ENCODE measurements around the gene SH3D21.
A peak's percentile ranks its signal among the peaks of the same experiment; 100 is the strongest.

Gene SH3D21

DNA sequence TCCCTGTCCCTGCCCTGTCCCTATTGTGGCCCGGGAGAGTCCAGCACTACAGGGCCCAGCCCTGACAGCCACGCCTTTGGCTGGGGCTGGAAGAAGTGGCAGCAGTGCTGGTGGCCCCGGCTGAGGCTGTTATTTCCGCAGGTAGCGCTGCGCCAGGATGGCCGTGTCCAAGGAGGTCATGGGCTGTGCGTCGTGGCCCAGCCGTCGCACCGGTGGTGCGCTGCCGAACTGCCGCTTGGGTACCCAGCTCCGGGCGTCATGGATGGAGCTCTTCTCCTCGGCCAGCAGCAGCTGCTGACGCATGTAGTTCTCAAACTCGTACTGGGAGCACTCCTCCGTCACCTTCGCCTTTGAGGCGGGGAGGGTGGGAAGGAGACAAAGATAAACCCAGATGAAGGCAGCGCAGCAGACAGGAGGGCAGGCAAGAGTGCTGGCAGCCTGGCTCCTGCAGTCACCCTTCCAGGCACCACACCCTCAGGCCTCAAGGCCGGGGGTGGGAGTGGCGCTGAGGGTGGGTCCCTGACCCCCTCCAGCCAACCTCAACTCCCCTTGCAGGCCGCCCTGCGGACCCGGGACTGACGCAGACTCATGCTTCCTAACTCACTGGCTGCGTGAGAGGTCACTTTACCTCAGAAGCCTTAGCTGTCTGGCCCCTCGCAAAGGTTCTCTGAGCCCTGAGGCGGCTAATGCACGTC is 35.6 kb downstream of the SH3D21 start:
- H3K36me3 ChIP-seq (ENCODE audit: low read depth): peaks cover 22% of the 10 kb centered on the region
- no peaks in the 10 kb centered on the region for H3K27me3 ChIP-seq (ENCODE audit: insufficient read depth, poor library complexity, severe bottlenecking)
- no peak overlapping the region for H3K27ac ChIP-seq (ENCODE audit: poor library complexity, severe bottlenecking)
- DNase-seq (ENCODE audit: low spot score) (no peak), ATAC-seq (ENCODE audit: low read depth) (no peak)
- H3K4me1 ChIP-seq (ENCODE audit: insufficient read depth, poor library complexity, severe bottlenecking): peaks cover 4% of the 10 kb centered on the region
- TF ChIP-seq, protein P1, sequence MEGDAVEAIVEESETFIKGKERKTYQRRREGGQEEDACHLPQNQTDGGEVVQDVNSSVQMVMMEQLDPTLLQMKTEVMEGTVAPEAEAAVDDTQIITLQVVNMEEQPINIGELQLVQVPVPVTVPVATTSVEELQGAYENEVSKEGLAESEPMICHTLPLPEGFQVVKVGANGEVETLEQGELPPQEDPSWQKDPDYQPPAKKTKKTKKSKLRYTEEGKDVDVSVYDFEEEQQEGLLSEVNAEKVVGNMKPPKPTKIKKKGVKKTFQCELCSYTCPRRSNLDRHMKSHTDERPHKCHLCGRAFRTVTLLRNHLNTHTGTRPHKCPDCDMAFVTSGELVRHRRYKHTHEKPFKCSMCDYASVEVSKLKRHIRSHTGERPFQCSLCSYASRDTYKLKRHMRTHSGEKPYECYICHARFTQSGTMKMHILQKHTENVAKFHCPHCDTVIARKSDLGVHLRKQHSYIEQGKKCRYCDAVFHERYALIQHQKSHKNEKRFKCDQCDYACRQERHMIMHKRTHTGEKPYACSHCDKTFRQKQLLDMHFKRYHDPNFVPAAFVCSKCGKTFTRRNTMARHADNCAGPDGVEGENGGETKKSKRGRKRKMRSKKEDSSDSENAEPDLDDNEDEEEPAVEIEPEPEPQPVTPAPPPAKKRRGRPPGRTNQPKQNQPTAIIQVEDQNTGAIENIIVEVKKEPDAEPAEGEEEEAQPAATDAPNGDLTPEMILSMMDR (IDR thresholded peaks at IDR 0.05; ENCODE audit: poor library complexity, severe bottlenecking): no peak
- H3K4me3 ChIP-seq (ENCODE audit: severe bottlenecking): no peak overlapping the region
- H3K9me3 ChIP-seq (ENCODE audit: severe bottlenecking): no peaks in the 10 kb centered on the region

DNA sequence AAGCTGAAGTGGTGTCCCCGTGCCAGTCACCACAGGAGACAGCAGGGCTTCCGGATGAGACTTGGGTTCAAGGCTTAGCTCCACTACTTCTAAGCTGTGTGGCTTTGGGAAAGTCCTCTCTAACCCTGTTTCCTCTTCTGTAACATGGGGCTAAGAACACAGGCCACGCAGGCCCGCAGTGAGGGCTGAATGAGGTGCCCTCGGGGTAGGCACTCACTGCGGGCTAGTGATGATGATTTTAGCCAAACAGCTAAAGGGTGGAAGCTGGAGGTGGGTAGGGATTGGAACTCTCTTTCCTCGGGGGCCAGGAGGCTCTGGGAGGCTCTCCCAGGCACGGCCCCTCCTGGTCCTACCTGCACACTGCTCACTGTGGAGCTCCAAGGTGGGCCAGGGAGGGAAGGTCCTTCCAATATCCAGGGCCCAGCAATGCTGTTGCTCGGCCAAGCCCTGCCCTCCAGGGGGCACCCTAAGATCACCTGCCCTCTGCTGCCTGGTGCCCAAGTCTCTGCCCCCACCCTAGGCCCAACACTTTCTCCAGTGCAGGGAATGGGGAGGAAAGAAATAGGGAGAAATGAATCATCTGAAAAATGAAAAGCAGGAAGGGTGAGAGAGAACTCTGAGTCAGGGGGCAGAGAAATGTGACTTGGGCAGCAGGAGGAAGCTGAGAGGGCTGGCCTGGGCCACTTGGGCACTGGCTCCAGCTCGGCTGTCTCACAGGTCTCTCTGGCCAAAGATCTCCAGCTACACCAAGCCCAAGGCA is 36.4 kb downstream of the SH3D21 start:
- DNase-seq (ENCODE audit: low spot score) (no peak), ATAC-seq (ENCODE audit: low read depth) (peak; percentile 83)
- TF ChIP-seq, protein P1 (IDR thresholded peaks at IDR 0.05; ENCODE audit: poor library complexity, severe bottlenecking): peak; percentile 86
- H3K9me3 ChIP-seq (ENCODE audit: severe bottlenecking): no peaks in the 10 kb centered on the region
- no peaks in the 10 kb centered on the region for H3K27me3 ChIP-seq (ENCODE audit: insufficient read depth, poor library complexity, severe bottlenecking)
- no peak overlapping the region for H3K4me3 ChIP-seq (ENCODE audit: severe bottlenecking)
- peak overlapping the region; percentile 50 for H3K27ac ChIP-seq (ENCODE audit: poor library complexity, severe bottlenecking)
- H3K4me1 ChIP-seq (ENCODE audit: insufficient read depth, poor library complexity, severe bottlenecking): peaks cover 4% of the 10 kb centered on the region
- peaks cover 28% of the 10 kb centered on the region for H3K36me3 ChIP-seq (ENCODE audit: low read depth)

DNA sequence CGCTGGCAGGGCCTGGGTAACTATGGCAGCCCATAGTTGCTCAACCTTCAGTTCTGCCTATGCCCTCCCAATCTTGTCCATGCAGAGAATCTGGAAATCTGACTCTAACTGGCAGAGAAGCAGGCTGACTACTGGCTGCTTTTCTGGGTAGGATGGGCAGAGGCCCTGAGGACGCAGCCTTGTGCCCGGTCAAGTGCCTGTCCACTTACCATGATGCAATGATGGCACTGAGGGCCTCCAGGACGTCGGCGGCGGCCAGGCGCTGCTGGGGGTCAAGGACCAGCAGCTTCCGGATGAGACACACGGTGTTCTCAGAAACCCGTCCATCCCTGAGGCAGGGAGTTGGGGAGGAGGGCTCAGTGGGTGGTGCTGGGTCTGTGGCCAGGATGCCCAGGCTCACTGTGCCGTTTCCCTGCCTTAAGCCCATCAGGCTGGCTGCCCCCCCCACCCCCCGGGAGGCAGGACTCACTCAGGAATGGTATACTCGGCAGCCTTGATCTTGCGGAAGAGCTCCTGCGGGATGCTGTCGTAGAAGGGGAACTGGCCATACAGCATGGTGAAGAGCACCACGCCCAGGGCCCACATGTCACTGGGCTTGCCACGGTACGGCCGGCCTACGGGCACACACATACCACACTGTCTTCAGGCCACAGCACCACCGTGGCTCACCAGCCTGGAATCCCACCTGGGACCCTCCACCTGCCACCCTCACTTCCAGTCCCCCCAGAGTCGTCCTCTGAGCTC is 37.7 kb downstream of the SH3D21 start:
- TF ChIP-seq, protein P1 (IDR thresholded peaks at IDR 0.05; ENCODE audit: poor library complexity, severe bottlenecking): no peak
- H3K4me1 ChIP-seq (ENCODE audit: insufficient read depth, poor library complexity, severe bottlenecking): peaks cover 4% of the 10 kb centered on the region
- H3K36me3 ChIP-seq (ENCODE audit: low read depth): peaks cover 40% of the 10 kb centered on the region
- H3K4me3 ChIP-seq (ENCODE audit: severe bottlenecking): no peak overlapping the region
- no peaks in the 10 kb centered on the region for H3K27me3 ChIP-seq (ENCODE audit: insufficient read depth, poor library complexity, severe bottlenecking)
- no peaks in the 10 kb centered on the region for H3K9me3 ChIP-seq (ENCODE audit: severe bottlenecking)
- no peak for DNase-seq (ENCODE audit: low spot score)
- no peak for ATAC-seq (ENCODE audit: low read depth)
- peak overlapping the region; percentile 50 for H3K27ac ChIP-seq (ENCODE audit: poor library complexity, severe bottlenecking)

DNA sequence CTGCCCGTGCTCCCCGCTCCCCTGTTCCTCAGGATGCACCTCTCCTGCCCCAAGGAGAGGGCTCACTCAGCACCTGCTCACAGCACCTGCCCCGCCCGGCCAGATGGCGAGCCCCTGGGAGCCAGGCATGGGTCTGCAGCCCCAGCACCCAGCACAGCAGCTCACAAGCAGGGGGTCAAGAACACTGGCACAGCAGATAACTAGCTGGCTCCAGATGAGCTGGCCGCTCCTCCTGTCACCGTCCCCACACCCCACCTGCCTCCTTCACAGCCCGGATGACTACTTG is 38.2 kb downstream of the SH3D21 start:
- H3K27me3 ChIP-seq (ENCODE audit: insufficient read depth, poor library complexity, severe bottlenecking): no peaks in the 10 kb centered on the region
- H3K9me3 ChIP-seq (ENCODE audit: severe bottlenecking): no peaks in the 10 kb centered on the region
- no peak overlapping the region for H3K4me3 ChIP-seq (ENCODE audit: severe bottlenecking)
- peaks cover 43% of the 10 kb centered on the region for H3K36me3 ChIP-seq (ENCODE audit: low read depth)
- H3K27ac ChIP-seq (ENCODE audit: poor library complexity, severe bottlenecking): no peak overlapping the region
- peaks cover 8% of the 10 kb centered on the region for H3K4me1 ChIP-seq (ENCODE audit: insufficient read depth, poor library complexity, severe bottlenecking)
- no peak for ATAC-seq (ENCODE audit: low read depth)
- DNase-seq (ENCODE audit: low spot score): no peak
- TF ChIP-seq, protein P1 (IDR thresholded peaks at IDR 0.05; ENCODE audit: poor library complexity, severe bottlenecking): no peak

All from RWPE2 (cell line).